Mucosa of descending colon (tissue), 3 donors: ENCODE results near the gene NPAS3. TPM values are rescaled to one million over a fixed set of nuclear protein-coding genes. Genes with fewer than 3 reads are reported as not detected.

ENCODE experiments used
- ATAC-seq: fragments of 200-7000 bp; cut with Tn5 transposase; one replicate; pipeline ENCODE4 v1.9.1; 2020; ENCODE audit warnings: mild to moderate bottlenecking, moderate library complexity
- DNase-seq, 3 donors: peaks; one replicate each; pipeline ENCODE4 v3.0.0-alpha.2; 2020
- H3K36me3 ChIP-seq: fragments of 200-600 bp; one replicate; pipeline ENCODE4 v1.8.0; 2021; ENCODE audit warnings: low read depth, mild to moderate bottlenecking
- H3K4me1 ChIP-seq: fragments of 200-600 bp; one replicate; pipeline ENCODE4 v1.8.0; 2021; ENCODE audit warnings: low read depth, mild to moderate bottlenecking
- H3K4me3 ChIP-seq: fragments of 200-600 bp; one replicate; pipeline ENCODE4 v1.8.0; 2021; ENCODE audit warnings: mild to moderate bottlenecking
- H3K9me3 ChIP-seq: fragments of 200-600 bp; one replicate; pipeline ENCODE4 v1.8.0; 2021; ENCODE audit warnings: mild to moderate bottlenecking
- intact Hi-C, 2 donors: fragments of 100-400 bp; cut with DNase I in 1 of 2; cut with micrococcal nuclease in 1 of 2; formaldehyde crosslinking; loops; one replicate each; pipeline versions ENCODE4 v1.11.0 to v1.11.1; 2022; cut with DNase I, micrococcal nuclease
- total RNA-seq, 3 donors: library from RNA; stranded (reverse); fragmentation: NEBNext Ultra II Directional in 2 of 3; extraction: Animal tissue kit (Norgen Biotek cat#: 25700) in 2 of 3; gene quantifications; one replicate each; pipeline versions ENCODE4 v1.2.1 to v1.2.4, GENCODE V29; 2021 to 2023
- TF ChIP-seq, protein P1 (sequence below): fragments of 200-600 bp; IDR thresholded peaks from one replicate; pipeline ENCODE4 v1.8.0; 2022; ENCODE audit warnings: antibody characterized with exemption, mild to moderate bottlenecking
- donor health status: DM: no; HTN: no; CAD: no; lungs with moderate emphysema.
- donor health status: DM: no; HTN: no; CAD: no.
- donor health status: DM: no; HTN: yes; CAD: no.

The NPAS3 gene
- total RNA-seq, 3 donors from 2014 or later: 0.65 to 9.7 (median 2.0) TPM

DNA sequence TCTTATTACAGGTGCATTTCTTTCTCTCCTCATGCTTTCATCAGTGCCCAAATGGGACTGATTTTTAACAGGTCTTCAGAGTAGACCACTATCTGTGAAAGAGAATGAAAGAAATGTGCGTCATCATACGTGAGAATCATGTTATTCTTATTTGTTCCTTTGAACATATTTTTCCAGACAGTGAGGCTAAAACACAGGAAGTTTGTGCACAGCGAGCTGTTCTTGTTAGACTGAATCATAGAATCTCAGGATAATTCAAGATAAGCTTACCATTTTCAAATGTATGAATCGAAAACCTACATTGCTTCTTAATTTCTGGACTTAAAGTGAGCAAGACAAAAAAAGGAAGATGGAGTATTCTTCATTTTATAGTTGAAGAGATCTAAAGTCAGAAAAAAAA, 629.1 kb downstream of the NPAS3 start:
- Histone ChIP-seq H3K36me3 (no peaks in the 10 kb centered on the region), H3K4me1 (no peaks in the 10 kb centered on the region), H3K4me3 (no peak overlapping the region), H3K9me3 (no peaks in the 10 kb centered on the region)
- DNase-seq: no peak
- no peak for ATAC-seq
- TF ChIP-seq, protein P1, sequence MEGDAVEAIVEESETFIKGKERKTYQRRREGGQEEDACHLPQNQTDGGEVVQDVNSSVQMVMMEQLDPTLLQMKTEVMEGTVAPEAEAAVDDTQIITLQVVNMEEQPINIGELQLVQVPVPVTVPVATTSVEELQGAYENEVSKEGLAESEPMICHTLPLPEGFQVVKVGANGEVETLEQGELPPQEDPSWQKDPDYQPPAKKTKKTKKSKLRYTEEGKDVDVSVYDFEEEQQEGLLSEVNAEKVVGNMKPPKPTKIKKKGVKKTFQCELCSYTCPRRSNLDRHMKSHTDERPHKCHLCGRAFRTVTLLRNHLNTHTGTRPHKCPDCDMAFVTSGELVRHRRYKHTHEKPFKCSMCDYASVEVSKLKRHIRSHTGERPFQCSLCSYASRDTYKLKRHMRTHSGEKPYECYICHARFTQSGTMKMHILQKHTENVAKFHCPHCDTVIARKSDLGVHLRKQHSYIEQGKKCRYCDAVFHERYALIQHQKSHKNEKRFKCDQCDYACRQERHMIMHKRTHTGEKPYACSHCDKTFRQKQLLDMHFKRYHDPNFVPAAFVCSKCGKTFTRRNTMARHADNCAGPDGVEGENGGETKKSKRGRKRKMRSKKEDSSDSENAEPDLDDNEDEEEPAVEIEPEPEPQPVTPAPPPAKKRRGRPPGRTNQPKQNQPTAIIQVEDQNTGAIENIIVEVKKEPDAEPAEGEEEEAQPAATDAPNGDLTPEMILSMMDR: no peak
- intact Hi-C loops: no loop called here

DNA sequence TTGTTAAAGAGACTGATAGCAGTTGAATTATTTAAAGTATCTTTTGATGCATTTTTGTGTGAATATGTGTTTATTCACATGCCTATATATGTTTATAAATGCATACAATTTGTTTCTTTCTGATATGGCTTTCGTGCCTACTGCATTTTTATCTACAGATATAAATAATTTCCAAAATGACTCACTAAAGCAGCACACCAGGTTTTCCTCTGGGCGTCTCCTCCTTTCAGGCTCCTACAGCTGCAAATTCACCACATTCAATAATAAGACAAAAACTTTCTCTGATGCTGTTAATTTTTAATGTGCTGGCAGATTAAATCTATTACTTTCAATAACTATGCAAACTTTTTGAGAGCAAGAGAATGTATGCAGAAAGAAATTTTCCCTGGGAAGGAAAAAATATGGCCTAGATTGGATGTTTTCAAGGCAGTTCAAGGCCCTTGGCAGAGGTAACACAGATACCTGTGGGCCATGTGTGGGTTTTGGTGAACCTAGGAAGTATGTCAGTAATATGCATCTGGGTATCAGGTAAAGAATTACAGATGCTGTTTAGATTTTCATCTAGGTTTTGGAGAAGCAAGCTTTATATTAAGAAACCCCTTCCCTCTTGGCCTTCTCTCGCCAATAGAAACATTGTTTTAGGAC, 630.4 kb downstream of the NPAS3 start:
- no peaks in the 10 kb centered on the region for H3K4me1 ChIP-seq
- intact Hi-C loops: no loop called here
- no peak overlapping the region for H3K4me3 ChIP-seq
- no peaks in the 10 kb centered on the region for H3K9me3 ChIP-seq
- TF ChIP-seq, protein P1: no peak
- no peaks in the 10 kb centered on the region for H3K36me3 ChIP-seq
- DNase-seq: no peak
- ATAC-seq: no peak

DNA sequence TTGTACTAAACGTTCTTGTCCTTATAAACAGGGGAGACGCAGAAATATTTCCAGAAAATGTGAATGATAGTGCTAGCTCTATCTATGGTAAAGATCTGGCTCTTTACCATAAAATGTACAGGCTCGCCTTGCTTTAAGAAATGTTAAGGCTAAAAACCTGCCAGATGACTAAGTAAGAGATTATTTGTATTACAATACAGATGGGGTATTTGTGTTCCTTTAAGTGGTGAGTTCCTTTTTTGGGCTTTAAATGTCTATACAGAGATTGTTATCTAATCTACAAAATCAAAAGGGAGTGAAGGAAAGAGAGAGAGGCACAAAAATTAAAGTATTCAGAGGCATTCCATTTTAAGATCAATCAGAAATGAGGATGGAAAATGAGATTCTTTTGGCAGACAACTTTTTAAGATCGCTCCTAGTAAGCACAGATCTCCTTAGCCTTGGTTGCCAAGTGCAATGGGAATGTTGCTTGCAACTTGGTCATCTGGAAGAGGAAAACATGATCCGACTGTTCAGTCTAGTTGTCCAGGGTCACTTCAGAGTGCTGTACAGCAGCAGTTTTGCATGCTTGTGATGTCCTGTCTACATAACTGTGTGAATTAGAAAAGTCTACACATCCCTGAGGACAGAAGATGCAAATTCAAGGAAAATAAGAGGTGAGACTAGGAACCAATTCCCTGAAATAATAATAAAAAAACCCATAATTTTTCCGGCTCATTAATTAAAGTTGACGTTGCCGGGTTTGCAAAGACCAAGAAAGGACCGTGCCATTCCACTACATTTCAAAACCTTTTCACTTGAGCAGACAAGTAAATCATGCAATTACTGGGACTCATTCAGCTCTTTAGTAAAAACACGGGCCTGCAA, 631.4 kb downstream of the NPAS3 start:
- ATAC-seq (no peak), DNase-seq (no peak)
- intact Hi-C loops: no loop called here
- Histone ChIP-seq H3K9me3 (no peaks in the 10 kb centered on the region), H3K4me3 (no peak overlapping the region), H3K4me1 (no peaks in the 10 kb centered on the region), H3K36me3 (no peaks in the 10 kb centered on the region)
- TF ChIP-seq, protein P1: no peak

DNA sequence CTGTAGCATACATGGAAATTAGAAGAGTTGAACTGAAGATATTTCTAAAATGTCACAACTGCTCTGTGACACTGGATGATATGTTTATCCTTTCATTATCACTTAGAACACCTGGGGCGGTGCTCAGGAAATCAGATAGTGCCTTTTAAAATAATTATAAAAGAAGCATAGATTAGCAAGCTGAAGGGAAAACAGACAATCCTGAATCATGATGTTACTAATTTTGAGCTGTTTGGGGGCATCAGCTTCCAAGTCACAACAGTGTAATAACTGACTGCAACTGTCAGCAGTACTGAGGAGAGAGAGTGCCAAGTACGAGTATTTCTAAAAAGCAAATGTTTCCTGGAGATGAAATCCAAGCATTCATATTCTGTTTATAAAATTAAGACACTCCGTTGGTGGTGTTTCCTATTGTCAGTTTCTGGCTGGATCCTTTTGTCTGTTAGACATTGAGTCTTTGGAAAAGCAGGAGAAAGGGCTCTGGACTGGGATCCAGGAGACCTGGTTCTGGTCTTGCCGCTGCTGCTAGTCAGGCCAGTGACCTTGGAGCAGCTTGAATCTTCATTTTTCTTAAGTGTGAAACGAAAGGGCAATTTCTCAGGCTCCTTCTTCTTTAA, 632.1 kb downstream of the NPAS3 start:
- TF ChIP-seq, protein P1: no peak
- no peaks in the 10 kb centered on the region for H3K9me3 ChIP-seq
- no peak for ATAC-seq
- no peak for DNase-seq
- no peaks in the 10 kb centered on the region for H3K36me3 ChIP-seq
- intact Hi-C loops: no loop called here
- H3K4me3 ChIP-seq: no peak overlapping the region
- H3K4me1 ChIP-seq: no peaks in the 10 kb centered on the region

DNA sequence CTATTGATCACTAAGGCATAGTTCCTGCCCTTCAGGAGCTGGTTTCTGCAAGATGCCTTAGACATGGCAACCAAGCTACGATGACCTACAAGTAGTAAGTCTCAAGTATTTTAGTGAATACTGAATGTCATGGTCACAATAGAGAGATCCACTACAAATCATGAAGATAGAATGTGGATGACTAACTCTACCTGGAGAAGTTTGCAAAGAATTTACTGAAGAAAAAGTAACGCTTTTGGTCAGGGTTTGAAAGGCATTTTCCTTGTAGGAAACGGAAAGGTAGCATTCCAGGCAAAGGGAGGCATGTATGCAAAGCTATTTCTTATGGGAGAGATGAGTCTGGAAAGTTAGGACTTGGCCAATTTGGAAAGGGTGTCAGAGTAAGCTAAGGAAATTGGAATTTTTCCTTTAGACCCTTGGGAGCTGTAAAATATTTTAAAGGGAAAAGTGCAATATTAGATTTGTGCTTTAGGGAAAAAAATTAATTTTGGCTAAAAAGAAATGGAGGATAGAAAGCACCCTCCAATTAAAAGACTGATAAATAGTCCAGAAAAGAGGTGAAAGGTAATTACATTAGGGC, 634.7 kb downstream of the NPAS3 start:
- DNase-seq: no peak
- Histone ChIP-seq H3K36me3 (no peaks in the 10 kb centered on the region), H3K4me1 (no peaks in the 10 kb centered on the region), H3K4me3 (no peak overlapping the region), H3K9me3 (no peaks in the 10 kb centered on the region)
- TF ChIP-seq, protein P1: no peak
- no peak for ATAC-seq
- intact Hi-C loops: no loop called here
